NT2/D1 (cell line): Measurements from ENCODE around the gene GAREM1.

Source experiments
- DNase-seq: peaks from one replicate; pipeline ENCODE4 v3.0.0-alpha.2; 2011; ENCODE audit warnings: low read depth, low spot score
- H3K27me3 ChIP-seq: 2 replicates; pipeline ENCODE4 v1.6.0; 2011; ENCODE audit warnings: mild to moderate bottlenecking; ENCODE audit not compliant: insufficient read length, insufficient read depth
- H3K36me3 ChIP-seq: 2 replicates; pipeline ENCODE4 v1.6.1; 2011; ENCODE audit warnings: mild to moderate bottlenecking, low read length, mixed read lengths; ENCODE audit not compliant: insufficient read depth, insufficient read length
- H3K4me1 ChIP-seq: 2 replicates; pipeline ENCODE4 v1.5.1; 2011; ENCODE audit not compliant: insufficient read depth, insufficient read length
- H3K4me3 ChIP-seq: 2 replicates; pipeline ENCODE4 v1.5.1; 2011; ENCODE audit warnings: low read depth; ENCODE audit not compliant: insufficient read length
- H3K9ac ChIP-seq: 2 replicates; pipeline ENCODE4 v1.6.0; 2011; ENCODE audit warnings: low read depth; ENCODE audit not compliant: insufficient read length
- H3K9me3 ChIP-seq: 2 replicates; pipeline ENCODE4 v1.5.1; 2011; ENCODE audit warnings: mild to moderate bottlenecking, low read length; ENCODE audit not compliant: insufficient read depth
- SUZ12 ChIP-seq: IDR thresholded peaks from 2 replicates; pipeline ENCODE4 v1.6.1; 2011; ENCODE audit not compliant: insufficient read length, insufficient read depth; ENCODE audit errors: extremely low read depth
- YY1 ChIP-seq: IDR thresholded peaks from 2 replicates; pipeline ENCODE4 v1.6.1; 2011; ENCODE audit not compliant: insufficient read length, insufficient read depth
- ZNF274 ChIP-seq: IDR thresholded peaks from 2 replicates; pipeline ENCODE4 v1.6.1; 2011; ENCODE audit warnings: mild to moderate bottlenecking, low read depth, low read length

The GAREM1 gene

DNA sequence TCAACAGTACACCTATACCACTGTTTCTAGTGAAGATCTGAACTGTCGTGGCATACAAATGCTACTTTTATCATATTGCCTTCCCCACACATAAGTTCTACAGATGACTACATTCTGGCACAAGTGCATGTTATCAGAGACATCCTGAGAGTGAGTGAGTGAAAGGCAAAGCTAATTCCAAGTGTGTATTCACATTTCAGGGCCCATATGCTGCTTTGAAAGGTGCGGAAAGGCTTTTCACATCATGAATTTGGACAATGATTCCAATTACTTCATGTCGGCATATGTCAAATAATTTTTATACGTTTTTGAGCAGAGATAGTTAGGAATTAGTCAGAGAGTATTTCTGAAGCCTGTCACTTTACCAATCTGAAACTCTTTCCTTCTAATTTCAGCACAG, 101.7 kb downstream of the GAREM1 start:
- no peak for TF ChIP-seq YY1
- TF ChIP-seq SUZ12: no peak
- TF ChIP-seq ZNF274: no peak
- no peak overlapping the region for H3K9ac ChIP-seq
- H3K4me1 ChIP-seq: no peaks in the 10 kb centered on the region
- no peaks in the 10 kb centered on the region for H3K36me3 ChIP-seq
- no peak overlapping the region for H3K4me3 ChIP-seq
- H3K9me3 ChIP-seq: no peaks in the 10 kb centered on the region
- no peaks in the 10 kb centered on the region for H3K27me3 ChIP-seq
- DNase-seq: no peak

DNA sequence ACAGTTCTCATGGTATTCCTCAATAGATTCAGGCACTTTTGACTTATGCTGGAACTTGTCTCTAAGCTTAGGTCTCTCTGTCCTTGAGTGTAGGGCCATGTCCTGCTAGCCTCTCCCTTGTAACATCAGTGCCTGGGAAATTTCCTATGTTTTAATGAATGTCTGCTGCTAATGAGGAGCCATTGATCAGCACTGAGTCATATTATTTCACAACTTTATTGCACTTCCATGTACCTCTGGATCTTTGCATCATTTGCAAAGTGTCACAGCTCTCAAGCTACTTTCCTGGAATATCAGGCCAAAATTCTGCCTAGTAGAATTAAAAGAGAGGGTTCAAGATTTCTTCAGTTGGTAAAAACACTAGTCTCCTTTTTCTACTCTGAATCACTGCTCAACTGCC, 102.5 kb downstream of the GAREM1 start:
- Histone ChIP-seq H3K27me3 (no peaks in the 10 kb centered on the region), H3K4me3 (no peak overlapping the region), H3K9me3 (no peaks in the 10 kb centered on the region), H3K36me3 (no peaks in the 10 kb centered on the region), H3K9ac (no peak overlapping the region), H3K4me1 (no peaks in the 10 kb centered on the region)
- DNase-seq: no peak
- TF ChIP-seq YY1 (no peak), ZNF274 (no peak), SUZ12 (no peak)

- DNase-seq: no peak
- Histone ChIP-seq H3K9ac (no peak overlapping the region), H3K36me3 (no peaks in the 10 kb centered on the region), H3K4me1 (no peaks in the 10 kb centered on the region), H3K27me3 (no peaks in the 10 kb centered on the region), H3K9me3 (no peaks in the 10 kb centered on the region), H3K4me3 (no peak overlapping the region)
- no peak for TF ChIP-seq SUZ12
- no peak for TF ChIP-seq YY1
- no peak for TF ChIP-seq ZNF274
These were observed 103.8 kb downstream of the GAREM1 start for GRCh38 chr18:32366586-32367538.

DNA sequence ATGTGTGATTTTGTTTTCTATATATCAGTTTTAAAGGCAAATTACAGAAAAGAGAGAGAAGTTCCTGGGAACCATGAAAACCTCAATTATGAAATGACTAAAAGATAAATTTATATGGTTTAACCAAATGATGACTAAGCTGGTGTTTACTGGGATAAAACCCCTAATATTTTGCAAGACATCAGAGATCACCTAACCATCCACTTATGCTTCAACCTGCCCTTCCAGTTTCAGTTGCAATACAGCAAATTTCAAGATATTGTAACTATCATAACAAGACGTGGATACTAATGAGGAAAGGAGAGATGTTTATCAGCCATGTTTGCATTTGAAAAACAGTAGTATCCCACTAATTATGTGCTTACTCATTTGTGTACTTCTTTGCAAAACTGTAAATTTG, 108.2 kb downstream of the GAREM1 start:
- H3K27me3 ChIP-seq: no peaks in the 10 kb centered on the region
- H3K9ac ChIP-seq: no peak overlapping the region
- H3K4me1 ChIP-seq: no peaks in the 10 kb centered on the region
- no peaks in the 10 kb centered on the region for H3K36me3 ChIP-seq
- H3K9me3 ChIP-seq: no peaks in the 10 kb centered on the region
- no peak for DNase-seq
- TF ChIP-seq SUZ12: no peak
- no peak for TF ChIP-seq ZNF274
- no peak for TF ChIP-seq YY1
- no peak overlapping the region for H3K4me3 ChIP-seq

DNA sequence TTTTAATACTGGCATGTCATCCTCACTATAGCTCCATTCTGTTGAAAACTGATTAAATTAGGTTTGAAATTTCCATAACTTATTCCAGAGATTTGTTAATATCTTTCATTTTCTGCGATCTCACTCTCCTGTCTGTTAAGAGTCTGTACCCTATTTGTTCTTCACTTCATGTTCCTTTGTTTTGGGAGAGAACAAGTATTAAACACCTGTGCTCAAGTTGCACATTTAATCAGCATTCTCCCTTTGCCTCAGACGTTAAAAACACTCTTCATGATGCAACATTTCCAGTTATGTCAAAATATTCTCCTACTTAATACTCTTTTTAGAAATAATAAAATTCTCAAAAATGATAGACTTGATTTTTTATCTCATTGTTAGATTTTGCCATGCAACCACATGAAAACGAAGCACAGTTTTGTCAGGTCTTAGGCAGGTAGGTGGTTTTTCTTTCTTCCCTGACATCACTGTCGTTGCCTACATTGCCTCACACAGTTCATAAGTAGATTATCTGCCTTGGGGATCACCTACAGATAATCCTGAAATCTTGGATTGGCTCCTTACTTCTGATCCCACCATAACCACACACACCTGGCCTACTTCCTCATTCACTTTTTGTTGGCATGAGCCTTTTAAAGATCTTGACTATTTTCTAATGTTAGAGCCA, 109.9 kb downstream of the GAREM1 start:
- no peaks in the 10 kb centered on the region for H3K36me3 ChIP-seq
- no peaks in the 10 kb centered on the region for H3K27me3 ChIP-seq
- no peaks in the 10 kb centered on the region for H3K9me3 ChIP-seq
- no peak overlapping the region for H3K9ac ChIP-seq
- DNase-seq: no peak
- TF ChIP-seq SUZ12 (no peak), YY1 (no peak), ZNF274 (no peak)
- H3K4me1 ChIP-seq: no peaks in the 10 kb centered on the region
- H3K4me3 ChIP-seq: no peak overlapping the region

- H3K4me1 ChIP-seq: no peaks in the 10 kb centered on the region
- H3K36me3 ChIP-seq: no peaks in the 10 kb centered on the region
- TF ChIP-seq ZNF274: no peak
These were observed 112.2 kb downstream of the GAREM1 start for GRCh38 chr18:32358529-32358928.

DNA sequence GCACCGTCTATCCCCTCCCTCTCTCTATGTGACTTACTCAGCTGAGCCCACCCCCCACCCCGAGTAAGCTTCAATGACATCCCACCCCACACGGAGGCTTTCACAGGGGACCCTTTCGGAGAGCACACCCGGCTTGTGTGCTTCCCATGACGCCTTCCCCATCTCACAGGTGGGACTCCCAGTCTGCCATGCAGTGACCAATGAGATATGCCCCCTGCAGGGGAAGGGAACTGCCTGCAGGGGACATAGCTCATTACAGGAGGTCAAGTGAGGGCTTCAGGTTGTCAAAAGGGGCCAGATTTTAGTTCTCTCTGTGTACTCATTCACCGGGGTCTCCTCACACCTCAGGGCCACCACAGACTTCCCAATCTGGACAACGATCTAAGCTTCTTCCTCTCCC, 112.6 kb downstream of the GAREM1 start:
- TF ChIP-seq YY1 (no peak), SUZ12 (no peak), ZNF274 (no peak)
- H3K36me3 ChIP-seq: no peaks in the 10 kb centered on the region
- H3K9ac ChIP-seq: no peak overlapping the region
- H3K27me3 ChIP-seq: no peaks in the 10 kb centered on the region
- no peak for DNase-seq
- H3K9me3 ChIP-seq: no peaks in the 10 kb centered on the region
- H3K4me3 ChIP-seq: no peak overlapping the region
- no peaks in the 10 kb centered on the region for H3K4me1 ChIP-seq

More at GRCh38 chr18:32358529-32358928, 112.2 kb downstream of the GAREM1 start:
- no peak for DNase-seq
- no peaks in the 10 kb centered on the region for H3K9me3 ChIP-seq
- H3K4me3 ChIP-seq: no peak overlapping the region
- H3K27me3 ChIP-seq: no peaks in the 10 kb centered on the region
- no peak overlapping the region for H3K9ac ChIP-seq

GRCh38 chr18:32355896-32356295, 114.8 kb downstream of the GAREM1 start:
- Histone ChIP-seq H3K4me1 (no peaks in the 10 kb centered on the region), H3K27me3 (no peaks in the 10 kb centered on the region), H3K9ac (no peak overlapping the region), H3K36me3 (no peaks in the 10 kb centered on the region), H3K9me3 (no peaks in the 10 kb centered on the region), H3K4me3 (no peak overlapping the region)
- no peak for TF ChIP-seq YY1
- TF ChIP-seq SUZ12: no peak
- no peak for TF ChIP-seq ZNF274
- no peak for DNase-seq
